Gastrocnemius medialis (tissue), 4 donors: ENCODE results near the gene TSC2. TPM values are rescaled to one million over a fixed set of nuclear protein-coding genes. Genes with fewer than 3 reads are reported as not detected.

Experiments
- ATAC-seq, 2 donors: fragments of 150-250 bp; one replicate each; pipeline ENCODE4 v1.9.1; 2016
- DNase-seq, 2 donors: peaks; one replicate each; pipeline ENCODE4 v3.0.0-alpha.2; 2019
- H3K27ac ChIP-seq, 4 donors: fragments of 200-600 bp; sonication (generic); 1 replicate in 1 of 4; 2 replicates in 3 of 4; pipeline ENCODE4 v1.5.1; 2016 to 2018; ENCODE audit warnings: mild to moderate bottlenecking in 2 of 4, moderate library complexity in 1 of 4
- H3K27me3 ChIP-seq, 3 donors: fragments of 200-600 bp; sonication (generic) in 2 of 3; 1 replicate in 1 of 3; 2 replicates in 2 of 3; pipeline versions ENCODE4 v1.5.1 to v1.6.0; 2016 to 2019; ENCODE audit warnings: mild to moderate bottlenecking in 1 of 3, moderate library complexity in 1 of 3
- H3K36me3 ChIP-seq, 2 donors: fragments of 200-600 bp; sonication (generic) in 1 of 2; one replicate each; pipeline ENCODE4 v1.5.1; 2017 to 2018
- H3K4me1 ChIP-seq, 2 donors: fragments of 200-600 bp; sonication (generic) in 1 of 2; one replicate each; pipeline ENCODE4 v1.5.1; 2016 to 2017; ENCODE audit warnings: mild to moderate bottlenecking in 2 of 2
- H3K4me3 ChIP-seq, 4 donors: fragments of 200-600 bp; sonication (generic) in 3 of 4; 1 replicate in 1 of 4; 2 replicates in 3 of 4; pipeline ENCODE4 v1.5.1; 2016 to 2019; ENCODE audit warnings: mild to moderate bottlenecking in 2 of 4
- H3K9me3 ChIP-seq, 3 donors: fragments of 200-600 bp; sonication (generic) in 2 of 3; 1 replicate in 1 of 3; 2 replicates in 2 of 3; pipeline ENCODE4 v1.5.1; 2016 to 2019
- POLR2A ChIP-seq, 2 donors: fragments of 450-650 bp; IDR thresholded peaks; one replicate each; pipeline ENCODE4 v1.6.1; 2017; ENCODE audit warnings: antibody characterized with exemption in 2 of 2, mild to moderate bottlenecking in 2 of 2, moderate library complexity in 2 of 2
- in situ Hi-C, 4 donors: fragments of 200-750 bp; cut with MboI; loops; one replicate each; pipeline versions ENCODE4 v1.15.0 to v1.8.0; 2017; ENCODE audit warnings: low sequenced_read_pairs in 4 of 4
- intact Hi-C: fragments of 100-400 bp; cut with DNase I; formaldehyde crosslinking; loops from one replicate; pipeline ENCODE4 v1.15.1; 2023; ENCODE audit warnings: low total_unique reads
- total RNA-seq, 4 donors: library from RNA; depleted of rRNA; stranded (reverse); fragments of >200 nt; gene quantifications; one replicate each; pipeline versions ENCODE4 v1.1.0 to v1.2.3, GENCODE V29; 2016
- TF ChIP-seq, protein P1 (sequence below), 5 experiments: fragments of 450-650 bp in 3 of 5; fragments of 200-600 bp in 2 of 5; sonication (generic) in 2 of 5; IDR thresholded peaks in 4 of 5; conservative IDR thresholded peaks in 1 of 5; 1 replicate in 4 of 5; 2 replicates in 1 of 5; pipeline ENCODE4 v1.5.1; 2016 to 2019; ENCODE audit warnings: antibody characterized with exemption in 5 of 5, mild to moderate bottlenecking in 3 of 5, moderate library complexity in 3 of 5

The TSC2 gene
- total RNA-seq, 4 donors from 2014 or later: 44.5 to 62.7 (median 53.8) TPM

DNA sequence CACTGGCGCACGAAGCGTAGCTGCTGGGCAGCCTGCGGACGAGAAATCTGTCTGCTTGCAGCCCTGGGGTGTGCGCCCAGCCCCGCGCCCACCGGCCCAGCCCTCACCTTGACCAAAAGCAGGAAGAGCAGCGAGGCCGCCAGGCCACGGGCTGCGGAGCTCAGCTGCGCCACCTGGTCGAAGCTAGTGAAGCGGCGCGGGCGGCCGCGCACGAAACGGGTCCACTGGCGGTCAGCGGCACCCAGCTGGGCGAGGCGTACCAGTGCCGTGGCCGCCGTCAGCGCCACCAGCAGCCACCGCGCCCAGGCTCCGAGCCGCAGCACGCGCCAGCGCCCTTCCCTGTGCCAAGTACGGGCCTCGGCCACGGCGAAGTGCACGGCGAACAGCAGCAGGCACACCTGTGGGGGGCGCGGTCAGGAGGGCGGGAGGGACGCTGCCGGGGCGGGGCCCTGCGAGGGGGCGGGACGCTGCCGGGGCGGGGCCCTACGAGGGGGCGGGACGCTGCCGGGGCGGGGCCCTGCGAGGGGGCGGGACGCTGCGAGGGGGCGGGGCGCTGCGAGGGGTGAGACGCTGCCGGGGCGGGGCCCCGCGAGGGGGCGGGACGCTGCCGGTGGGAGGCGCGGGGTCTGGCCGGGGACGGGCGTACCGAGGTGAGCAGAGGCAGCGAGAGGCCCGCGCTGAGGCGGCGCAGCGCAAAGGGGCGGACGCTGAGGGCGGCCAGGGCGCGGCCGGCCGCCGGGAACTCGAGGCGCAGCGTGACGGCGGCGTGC, 43.2 kb downstream of the TSC2 start:
- Histone ChIP-seq H3K27ac (peak overlapping the region; percentile 75 to 96 (median 84)), H3K27me3 (no peaks in the 10 kb centered on the region), H3K4me1 (peaks cover 0 to 10% of the 10 kb centered on the region in 2 donors), H3K4me3 (peak overlapping the region in 3 of 4 donors; percentile 3 to 35 (median 17)), H3K9me3 (no peaks in the 10 kb centered on the region), H3K36me3 (peaks cover 0 to 85% of the 10 kb centered on the region in 2 donors)
- TF ChIP-seq, protein P1, sequence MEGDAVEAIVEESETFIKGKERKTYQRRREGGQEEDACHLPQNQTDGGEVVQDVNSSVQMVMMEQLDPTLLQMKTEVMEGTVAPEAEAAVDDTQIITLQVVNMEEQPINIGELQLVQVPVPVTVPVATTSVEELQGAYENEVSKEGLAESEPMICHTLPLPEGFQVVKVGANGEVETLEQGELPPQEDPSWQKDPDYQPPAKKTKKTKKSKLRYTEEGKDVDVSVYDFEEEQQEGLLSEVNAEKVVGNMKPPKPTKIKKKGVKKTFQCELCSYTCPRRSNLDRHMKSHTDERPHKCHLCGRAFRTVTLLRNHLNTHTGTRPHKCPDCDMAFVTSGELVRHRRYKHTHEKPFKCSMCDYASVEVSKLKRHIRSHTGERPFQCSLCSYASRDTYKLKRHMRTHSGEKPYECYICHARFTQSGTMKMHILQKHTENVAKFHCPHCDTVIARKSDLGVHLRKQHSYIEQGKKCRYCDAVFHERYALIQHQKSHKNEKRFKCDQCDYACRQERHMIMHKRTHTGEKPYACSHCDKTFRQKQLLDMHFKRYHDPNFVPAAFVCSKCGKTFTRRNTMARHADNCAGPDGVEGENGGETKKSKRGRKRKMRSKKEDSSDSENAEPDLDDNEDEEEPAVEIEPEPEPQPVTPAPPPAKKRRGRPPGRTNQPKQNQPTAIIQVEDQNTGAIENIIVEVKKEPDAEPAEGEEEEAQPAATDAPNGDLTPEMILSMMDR (IDR thresholded peaks at IDR 0.05 in 4 of 5, conservative IDR thresholded peaks at IDR 0.05 in 1 of 5): peak in 3 of 5 experiments; percentile 22 to 28 (median 24)
- TF ChIP-seq POLR2A (IDR thresholded peaks at IDR 0.05): no peak
- ATAC-seq (peak; percentile 69 to 72), DNase-seq (peak; percentile 66 to 86)
- in situ Hi-C loops: no loop called here
- intact Hi-C loops: no loop called here

- in situ Hi-C loops (no loop called here), intact Hi-C loops (no loop called here)
- ATAC-seq (no peak), DNase-seq (no peak)
- H3K27ac ChIP-seq: peak overlapping the region; percentile 14 to 96 (median 43)
- H3K27me3 ChIP-seq: no peaks in the 10 kb centered on the region
- H3K4me1 ChIP-seq: peaks cover 0 to 10% of the 10 kb centered on the region in 2 donors
- H3K9me3 ChIP-seq: no peaks in the 10 kb centered on the region
- H3K36me3 ChIP-seq: peaks cover 0 to 85% of the 10 kb centered on the region in 2 donors
- TF ChIP-seq, protein P1 (IDR thresholded peaks at IDR 0.05 in 4 of 5, conservative IDR thresholded peaks at IDR 0.05 in 1 of 5): no peak
- TF ChIP-seq POLR2A (IDR thresholded peaks at IDR 0.05): no peak
- H3K4me3 ChIP-seq: peak overlapping the region in 1 of 4 donors; percentile 17
These were observed 43.9 kb downstream of the TSC2 start for GRCh38 chr16:2091547-2092255.

GRCh38 chr16:2092256-2092620, 44.5 kb downstream of the TSC2 start:
- in situ Hi-C loops: no loop called here
- Histone ChIP-seq H3K36me3 (peaks cover 0 to 85% of the 10 kb centered on the region in 2 donors), H3K27ac (peak overlapping the region in 3 of 4 donors; percentile 14 to 96 (median 64)), H3K27me3 (no peaks in the 10 kb centered on the region), H3K9me3 (no peaks in the 10 kb centered on the region), H3K4me3 (no peak overlapping the region), H3K4me1 (peaks cover 0 to 10% of the 10 kb centered on the region in 2 donors)
- ATAC-seq (no peak), DNase-seq (no peak)
- intact Hi-C loops: no loop called here
- TF ChIP-seq, protein P1 (IDR thresholded peaks at IDR 0.05 in 4 of 5, conservative IDR thresholded peaks at IDR 0.05 in 1 of 5): no peak
- no peak for TF ChIP-seq POLR2A (IDR thresholded peaks at IDR 0.05)

- no peaks in the 10 kb centered on the region for H3K27me3 ChIP-seq
- peaks cover 0 to 10% of the 10 kb centered on the region in 2 donors for H3K4me1 ChIP-seq
- H3K4me3 ChIP-seq: no peak overlapping the region
- no peak for DNase-seq
- no peak overlapping the region for H3K27ac ChIP-seq
- peaks cover 0 to 85% of the 10 kb centered on the region in 2 donors for H3K36me3 ChIP-seq
- TF ChIP-seq POLR2A (IDR thresholded peaks at IDR 0.05): no peak
- TF ChIP-seq, protein P1 (IDR thresholded peaks at IDR 0.05 in 4 of 5, conservative IDR thresholded peaks at IDR 0.05 in 1 of 5): no peak
- no peaks in the 10 kb centered on the region for H3K9me3 ChIP-seq
- ATAC-seq: no peak
- intact Hi-C loops (no loop called here), in situ Hi-C loops (no loop called here)
These were observed 45.1 kb downstream of the TSC2 start for GRCh38 chr16:2092866-2093265.
